Kidney epithelial cell (primary cell): ENCODE results near the gene THSD4. TPM values are rescaled to one million over a fixed set of nuclear protein-coding genes. Genes with fewer than 3 reads are reported as not detected.

Experiments
- DNase-seq: peaks from one replicate; pipeline ENCODE4 v3.0.0-alpha.2; 2010; ENCODE audit warnings: low read depth
- H3K27me3 ChIP-seq: 2 replicates; pipeline ENCODE4 v1.6.0; 2011; ENCODE audit warnings: low read length; ENCODE audit not compliant: control insufficient read depth, insufficient read depth
- H3K36me3 ChIP-seq: 2 replicates; pipeline ENCODE4 v1.5.1; 2011; ENCODE audit warnings: low read length; ENCODE audit not compliant: control insufficient read depth, insufficient read depth
- H3K4me3 ChIP-seq: 2 replicates; pipeline ENCODE4 v1.5.1; 2011; ENCODE audit warnings: low read depth, mild to moderate bottlenecking, control low read depth, low read length
- CTCF ChIP-seq: IDR thresholded peaks from 2 replicates; pipeline ENCODE4 v1.5.1; 2011; ENCODE audit warnings: mild to moderate bottlenecking, moderate library complexity, low read length, control low read depth, inconsistent platforms; ENCODE audit not compliant: insufficient read depth, poor library complexity, severe bottlenecking
- total RNA-seq: library from RNA; depleted of rRNA; stranded (reverse); fragments of >200 nt; gene quantifications from 2 replicates; pipeline ENCODE4 v1.2.3, GENCODE V29; 2015

THSD4 gene
- total RNA-seq, 1 donor from 2014 or later, result 17.7 TPM

- no peak for DNase-seq
- no peak for TF ChIP-seq CTCF
Measured at GRCh38 chr15:71515375-71516186, 400.3 kb downstream of the THSD4 start.

GRCh38 chr15:71517751-71518150, 402.5 kb downstream of the THSD4 start:
- no peak for DNase-seq
- no peak overlapping the region for H3K4me3 ChIP-seq
- TF ChIP-seq CTCF, result no peak
- no peaks in the 10 kb centered on the region for H3K36me3 ChIP-seq
- no peaks in the 10 kb centered on the region for H3K27me3 ChIP-seq

More at GRCh38 chr15:71515375-71516186, 400.3 kb downstream of the THSD4 start:
- no peak overlapping the region for H3K4me3 ChIP-seq
- no peaks in the 10 kb centered on the region for H3K36me3 ChIP-seq
- H3K27me3 ChIP-seq, result no peaks in the 10 kb centered on the region

GRCh38 chr15:71518661-71519060, 403.4 kb downstream of the THSD4 start:
- no peaks in the 10 kb centered on the region for H3K36me3 ChIP-seq
- no peak overlapping the region for H3K4me3 ChIP-seq
- no peaks in the 10 kb centered on the region for H3K27me3 ChIP-seq
- no peak for DNase-seq
- TF ChIP-seq CTCF, result no peak

- TF ChIP-seq CTCF, result no peak
- Histone ChIP-seq H3K4me3 (no peak overlapping the region), H3K27me3 (no peaks in the 10 kb centered on the region), H3K36me3 (no peaks in the 10 kb centered on the region)
- no peak for DNase-seq
Measured at GRCh38 chr15:71526060-71526820, 411.0 kb downstream of the THSD4 start.

- no peak for TF ChIP-seq CTCF
- Histone ChIP-seq H3K36me3 (no peaks in the 10 kb centered on the region), H3K27me3 (no peaks in the 10 kb centered on the region), H3K4me3 (no peak overlapping the region)
- no peak for DNase-seq
Measured at GRCh38 chr15:71529361-71529760, 414.1 kb downstream of the THSD4 start.

GRCh38 chr15:71530116-71530515, 414.8 kb downstream of the THSD4 start:
- TF ChIP-seq CTCF, result no peak
- H3K27me3 ChIP-seq, result no peaks in the 10 kb centered on the region
- H3K4me3 ChIP-seq, result no peak overlapping the region
- DNase-seq, result no peak
- no peaks in the 10 kb centered on the region for H3K36me3 ChIP-seq
